ENCODE results near the gene DACT2.

Gene DACT2

DNA sequence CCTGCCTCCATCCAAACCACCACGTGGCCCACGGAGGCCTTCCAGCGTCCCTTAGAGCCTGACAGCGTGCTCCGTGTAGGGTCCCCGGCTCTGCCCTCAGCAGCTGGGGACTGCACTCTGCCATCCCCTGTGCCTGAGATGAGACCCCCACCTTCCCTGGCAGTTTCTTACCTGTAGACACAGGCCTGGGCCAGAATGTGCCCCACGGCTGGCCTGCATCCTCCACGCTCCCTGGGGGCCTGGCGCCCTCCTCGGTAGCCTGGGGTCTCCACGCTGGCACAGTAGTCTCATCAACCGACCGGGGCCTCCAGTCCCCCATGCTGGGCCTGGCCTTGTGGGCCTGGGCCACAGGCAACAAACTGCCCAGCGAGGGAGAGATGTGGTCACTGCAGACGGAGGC lies 9.6 kb downstream of the DACT2 start:
- DNase-seq = no peak
- in situ Hi-C loops (cut with HindIII; ENCODE audit: low pct_ligation_motif_present, low pct_unique_long_range_greater_than_20kb, low sequenced_read_pairs) = no loop called here

DNA sequence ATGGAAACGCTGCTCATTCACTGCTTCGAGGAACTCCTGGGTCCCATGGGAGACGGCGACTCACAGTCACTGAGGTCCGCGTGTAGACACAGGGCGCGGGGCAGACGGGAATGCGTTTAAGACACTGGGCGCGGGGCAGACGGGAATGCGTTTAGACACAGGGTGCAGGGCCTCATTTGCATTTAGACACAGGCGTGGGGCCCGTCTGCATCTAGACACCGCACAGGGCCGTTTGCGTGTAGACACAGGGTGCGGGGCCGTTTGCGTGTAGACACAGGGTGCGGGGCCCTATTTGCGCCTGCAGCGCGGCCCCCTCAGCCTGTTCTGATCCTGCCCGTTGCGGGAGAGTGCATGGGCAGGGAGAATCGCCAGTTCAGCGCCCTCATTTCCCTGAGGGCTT lies 10.4 kb downstream of the DACT2 start:
- in situ Hi-C loops (cut with HindIII; ENCODE audit: low pct_ligation_motif_present, low pct_unique_long_range_greater_than_20kb, low sequenced_read_pairs) = no loop called here
- DNase-seq = no peak

DNA sequence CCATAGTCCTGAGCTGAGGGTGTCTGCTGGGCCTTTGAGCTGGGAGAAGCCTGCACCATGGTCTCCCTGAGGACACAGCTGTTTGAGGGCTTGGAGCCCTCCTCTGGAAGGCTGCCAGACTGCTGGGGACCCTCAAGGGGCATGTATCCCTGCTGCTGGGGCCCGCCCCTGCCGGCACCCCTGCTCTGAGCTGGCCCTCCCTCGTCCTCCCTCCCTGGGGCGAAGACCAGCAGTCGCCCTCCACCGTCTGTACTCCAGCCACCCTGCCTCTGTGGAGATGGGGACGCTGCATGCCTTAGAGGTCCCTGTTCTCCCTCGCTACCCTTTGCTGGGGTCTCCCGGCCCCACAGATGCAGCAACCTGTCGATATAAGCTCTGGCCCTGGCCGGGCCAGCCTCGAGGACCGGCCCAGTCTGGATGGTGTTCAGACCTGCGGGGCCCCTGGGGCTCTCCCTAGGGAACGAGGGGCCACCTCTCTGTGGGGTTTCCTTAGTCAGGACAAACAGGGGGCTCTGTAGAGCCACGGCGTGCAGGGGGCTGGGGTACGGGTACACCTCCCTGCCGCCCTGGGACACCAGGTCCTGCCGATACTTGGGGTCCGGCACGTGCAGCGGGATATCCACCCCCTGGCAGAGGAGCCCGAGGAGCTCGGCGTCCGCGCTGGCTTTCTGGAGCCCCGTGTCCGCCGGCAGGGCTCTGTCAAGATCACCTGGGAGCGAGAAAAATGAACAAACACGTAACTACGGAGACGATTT lies 11.0 kb downstream of the DACT2 start:
- in situ Hi-C loops (cut with HindIII; ENCODE audit: low pct_ligation_motif_present, low pct_unique_long_range_greater_than_20kb, low sequenced_read_pairs) = no loop called here
- DNase-seq = no peak

DNA sequence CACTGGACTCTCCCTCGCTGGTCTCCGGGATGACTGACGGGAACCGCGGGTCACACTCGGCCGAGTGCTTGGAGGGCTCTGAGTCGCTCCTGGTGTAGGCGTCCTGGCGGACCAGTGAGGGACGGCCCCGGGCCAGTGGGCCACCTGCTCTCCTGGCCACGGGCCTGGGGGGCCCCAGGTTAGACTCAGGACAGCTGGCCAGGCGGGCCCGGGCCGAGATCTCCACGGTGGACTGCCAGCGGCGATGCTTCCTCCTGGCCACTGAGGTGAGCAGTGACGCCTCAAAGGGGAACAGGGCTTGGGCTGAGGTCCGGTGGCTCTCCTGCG lies 11.9 kb downstream of the DACT2 start:
- DNase-seq = no peak
- in situ Hi-C loops (cut with HindIII; ENCODE audit: low pct_ligation_motif_present, low pct_unique_long_range_greater_than_20kb, low sequenced_read_pairs) = no loop called here

DNA sequence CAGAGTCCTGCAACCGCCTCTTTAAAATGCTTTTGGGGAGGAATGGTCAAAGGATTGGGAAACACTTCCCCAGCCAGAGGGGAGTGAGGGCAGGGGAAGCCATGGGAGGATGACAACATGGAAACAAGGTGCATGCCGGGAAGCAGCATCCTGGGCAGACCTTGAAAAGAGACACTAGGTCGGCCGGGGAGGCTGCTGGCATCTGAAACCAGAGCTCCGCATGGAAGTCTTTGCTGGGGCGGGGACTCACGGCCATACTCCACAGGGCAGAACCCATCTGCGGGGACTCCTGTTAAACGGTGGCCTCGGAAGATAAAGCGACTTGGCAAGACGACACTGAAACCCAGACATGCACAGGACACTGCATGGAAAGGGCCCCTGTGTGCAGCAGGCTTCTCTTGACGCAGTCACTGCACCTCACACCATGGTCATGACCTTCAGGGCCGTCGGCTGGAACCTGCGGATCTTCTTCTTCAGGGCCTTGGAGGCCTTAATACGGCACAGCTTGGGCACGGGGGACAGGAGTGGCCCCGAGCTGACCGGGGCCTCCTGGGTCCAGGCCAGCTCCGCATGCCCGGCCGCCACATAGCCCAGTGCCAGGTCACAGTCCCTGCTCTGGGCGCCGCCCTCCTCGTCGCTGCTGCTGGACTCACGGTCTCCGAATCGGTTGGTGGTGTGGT lies 12.4 kb downstream of the DACT2 start:
- no peak for DNase-seq
- in situ Hi-C loops (cut with HindIII; ENCODE audit: low pct_ligation_motif_present, low pct_unique_long_range_greater_than_20kb, low sequenced_read_pairs) = no loop called here

DNA sequence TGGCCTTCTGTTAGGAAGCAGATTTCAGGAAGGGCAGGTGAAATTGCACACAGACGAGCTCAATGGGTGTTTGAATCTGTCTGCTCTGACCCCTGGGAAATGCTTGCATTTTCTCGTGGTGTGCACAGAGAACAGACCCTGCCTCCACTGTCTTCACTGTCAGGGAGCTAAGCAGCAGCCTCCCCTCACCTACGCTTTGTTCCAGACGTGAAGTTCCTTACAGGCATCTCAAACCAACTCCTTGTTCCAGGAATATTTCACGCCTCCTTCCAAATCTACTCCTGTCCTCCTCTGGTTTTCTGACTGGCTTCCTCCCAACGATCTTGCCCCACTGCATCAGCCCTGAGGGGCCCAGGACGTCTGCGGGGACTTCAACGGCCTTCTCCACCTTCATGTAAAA lies 13.7 kb downstream of the DACT2 start:
- in situ Hi-C loops (cut with HindIII; ENCODE audit: low pct_ligation_motif_present, low pct_unique_long_range_greater_than_20kb, low sequenced_read_pairs) = no loop called here
- DNase-seq = no peak

DNA sequence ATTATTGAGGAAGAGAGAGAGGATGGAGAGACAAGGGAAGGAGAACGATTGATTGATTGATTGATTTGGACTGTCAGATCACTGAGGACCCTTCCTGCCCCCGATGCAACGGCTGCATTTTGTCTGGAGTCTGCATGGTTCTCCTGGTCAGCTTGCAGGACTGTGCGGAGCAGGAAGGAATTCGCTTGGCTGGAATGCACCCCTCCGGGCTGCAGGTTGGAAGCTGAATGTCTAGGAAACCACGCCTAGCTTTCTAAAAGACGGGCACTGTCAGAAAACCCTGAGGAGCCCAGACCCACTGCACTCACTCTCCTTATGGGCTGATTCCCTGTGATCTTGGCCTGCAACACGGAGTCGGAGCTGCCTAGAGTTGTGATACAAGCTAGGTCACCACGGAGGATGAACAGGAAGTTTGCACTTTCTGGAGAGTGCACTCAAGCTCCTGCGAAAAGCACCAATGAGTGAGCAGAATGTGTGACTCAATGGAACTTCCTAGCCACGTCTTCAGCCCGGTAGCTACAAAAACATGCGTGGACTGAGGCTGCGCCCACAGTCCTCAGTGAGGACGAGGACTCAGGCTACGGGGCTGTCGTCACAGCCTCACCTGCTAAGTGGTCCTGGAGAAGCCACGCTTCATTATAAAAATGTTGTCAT lies 14.4 kb downstream of the DACT2 start:
- no peak for DNase-seq
- in situ Hi-C loops (cut with HindIII; ENCODE audit: low pct_ligation_motif_present, low pct_unique_long_range_greater_than_20kb, low sequenced_read_pairs) = no loop called here

DNA sequence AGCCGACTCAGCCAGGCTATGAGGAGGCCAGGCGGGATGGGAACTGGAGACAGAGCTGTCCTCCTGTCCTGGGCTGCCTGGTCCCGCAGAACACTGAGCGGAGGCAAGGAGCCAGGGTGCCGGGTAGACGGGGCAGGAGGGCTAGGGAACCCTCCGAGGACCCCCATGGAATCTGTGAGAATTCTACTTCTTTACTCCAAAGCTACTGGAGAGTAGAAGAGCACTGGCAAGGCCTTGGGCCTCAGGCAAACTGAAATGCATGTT lies 14.9 kb downstream of the DACT2 start:
- in situ Hi-C loops (cut with HindIII; ENCODE audit: low pct_ligation_motif_present, low pct_unique_long_range_greater_than_20kb, low sequenced_read_pairs) = no loop called here
- no peak for DNase-seq

DNA sequence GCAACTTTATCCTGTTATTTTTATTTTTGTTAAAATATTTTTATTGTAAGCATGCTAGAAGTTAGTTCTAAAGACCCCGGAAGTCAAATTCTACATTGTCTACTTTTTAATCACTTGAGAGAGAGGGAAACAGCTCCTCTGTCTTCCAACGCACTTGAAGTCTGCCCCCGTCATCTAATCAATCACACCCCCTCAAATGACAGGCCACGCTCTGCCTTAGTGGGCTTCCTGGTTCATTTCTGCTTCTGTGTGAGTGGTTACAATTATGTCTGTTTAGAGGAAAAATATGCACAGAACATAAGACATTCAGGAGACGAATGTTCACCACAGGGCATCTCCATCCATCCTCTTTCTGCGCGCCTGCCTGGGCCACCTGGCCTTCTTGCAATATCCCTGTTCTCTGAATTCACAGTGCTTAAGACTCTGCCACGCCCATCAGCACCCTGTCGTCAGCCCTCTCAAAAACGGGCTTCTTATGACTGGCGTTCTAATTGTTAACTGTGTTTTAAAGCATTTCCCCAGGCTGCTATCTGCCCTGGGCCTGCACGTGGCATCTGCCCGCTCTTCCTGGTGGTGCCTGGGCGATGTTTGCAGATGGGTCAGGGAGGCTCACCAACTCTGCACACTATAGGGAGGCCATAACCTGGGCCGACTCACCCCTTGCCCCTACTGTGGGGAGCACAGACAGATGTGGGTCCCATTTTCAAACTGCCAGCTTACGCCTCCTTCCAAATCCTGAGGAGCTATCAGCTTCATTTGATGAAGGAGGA lies 15.4 kb downstream of the DACT2 start:
- DNase-seq = no peak

DNA sequence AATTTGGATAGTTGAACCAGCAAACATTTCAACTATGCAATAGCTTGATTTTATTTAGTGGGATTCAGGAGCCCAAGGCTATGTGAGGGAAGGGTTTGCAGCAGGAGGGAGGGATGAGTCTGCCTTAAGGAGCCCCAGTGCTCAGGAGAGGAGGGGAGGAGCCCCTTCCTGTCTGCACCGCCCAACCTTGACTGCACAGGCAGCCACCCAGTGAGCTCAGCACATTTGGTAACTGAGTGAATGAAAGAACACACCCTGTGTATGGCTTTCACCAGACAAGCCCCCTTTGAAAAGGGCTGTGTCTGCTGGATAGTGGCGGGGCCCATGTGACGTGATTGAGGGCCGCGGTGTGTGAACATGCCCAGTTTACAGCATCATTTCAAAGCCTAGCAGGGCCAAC lies 17.0 kb downstream of the DACT2 start:
- in situ Hi-C loops (cut with HindIII; ENCODE audit: low pct_ligation_motif_present, low pct_unique_long_range_greater_than_20kb, low sequenced_read_pairs) = no loop called here
- peak; percentile 55 for DNase-seq

More for the DNA sequence above, 15.4 kb downstream of the DACT2 start:
- in situ Hi-C loops (cut with HindIII; ENCODE audit: low pct_ligation_motif_present, low pct_unique_long_range_greater_than_20kb, low sequenced_read_pairs) = no loop called here

DNA sequence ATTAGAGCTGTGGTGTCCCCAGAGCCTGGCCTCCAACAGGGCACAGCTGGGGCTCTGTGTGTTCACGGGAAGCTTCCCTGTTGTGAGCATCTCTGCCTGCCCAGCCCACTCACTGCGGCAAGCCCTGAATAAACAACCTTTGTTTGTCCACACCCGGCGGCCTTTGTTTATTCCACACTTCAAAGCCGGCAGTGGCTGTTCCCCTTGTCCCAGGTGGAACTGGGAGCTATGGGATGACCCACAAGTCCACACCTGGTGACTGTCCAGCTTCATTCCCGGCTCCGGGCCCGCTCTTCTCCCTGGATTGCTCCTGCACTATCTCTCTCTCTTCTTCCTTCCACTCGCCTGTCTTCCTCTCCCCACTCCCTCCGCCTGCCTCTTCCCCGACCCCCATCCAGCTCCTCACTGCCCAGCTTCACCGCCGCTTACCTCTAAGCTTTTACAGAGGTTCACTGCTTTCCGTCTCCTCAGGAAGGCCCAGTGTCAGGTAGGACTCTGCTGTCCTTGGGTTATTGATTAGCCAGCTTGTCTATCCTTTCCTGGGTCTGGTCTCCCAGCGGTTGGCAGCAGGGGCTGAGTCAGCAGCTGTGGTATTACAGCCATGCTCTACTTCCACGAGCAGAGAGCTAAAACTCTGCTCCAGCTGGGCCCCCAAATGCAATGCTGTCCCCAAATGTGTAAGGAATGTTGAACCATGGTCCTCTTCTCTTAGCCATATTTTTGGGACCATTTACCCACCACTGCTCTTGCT lies 17.8 kb downstream of the DACT2 start:
- peak; percentile 76 for DNase-seq
- in situ Hi-C loops (cut with HindIII; ENCODE audit: low pct_ligation_motif_present, low pct_unique_long_range_greater_than_20kb, low sequenced_read_pairs) = no loop called here

DNA sequence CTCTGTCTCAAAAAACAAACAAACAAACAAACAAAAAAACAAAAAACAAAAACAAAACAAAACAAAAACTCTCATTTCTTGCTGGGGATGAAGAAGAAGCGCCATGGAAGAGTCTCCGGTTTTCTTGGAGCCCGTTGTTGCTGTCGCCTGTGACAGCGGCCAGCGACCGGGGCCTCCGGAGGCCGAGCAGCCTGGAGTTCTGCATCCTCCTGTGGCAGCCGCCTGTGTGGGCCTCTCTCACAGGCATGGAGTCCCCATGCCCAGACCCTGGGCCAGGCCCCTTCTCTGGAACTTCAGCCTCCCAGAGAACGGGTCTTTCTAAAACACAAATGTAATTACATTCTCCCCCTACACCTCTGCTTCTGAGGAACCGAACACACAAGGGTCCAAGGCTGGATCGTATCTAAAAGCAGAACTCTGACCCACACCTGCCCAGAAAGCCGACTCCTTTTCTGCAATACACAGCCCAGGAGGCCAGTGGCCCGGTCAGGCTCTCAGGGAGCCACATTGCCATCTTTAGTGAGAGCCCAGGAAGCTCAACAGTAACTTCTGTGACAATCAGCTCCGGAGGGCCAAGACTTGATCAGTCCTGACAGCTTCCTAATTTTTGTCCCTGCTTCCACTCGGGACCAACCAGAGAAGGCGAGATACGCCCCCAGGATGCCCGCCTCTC lies 18.5 kb downstream of the DACT2 start:
- no peak for DNase-seq
- in situ Hi-C loops (cut with HindIII; ENCODE audit: low pct_ligation_motif_present, low pct_unique_long_range_greater_than_20kb, low sequenced_read_pairs) = no loop called here

DNA sequence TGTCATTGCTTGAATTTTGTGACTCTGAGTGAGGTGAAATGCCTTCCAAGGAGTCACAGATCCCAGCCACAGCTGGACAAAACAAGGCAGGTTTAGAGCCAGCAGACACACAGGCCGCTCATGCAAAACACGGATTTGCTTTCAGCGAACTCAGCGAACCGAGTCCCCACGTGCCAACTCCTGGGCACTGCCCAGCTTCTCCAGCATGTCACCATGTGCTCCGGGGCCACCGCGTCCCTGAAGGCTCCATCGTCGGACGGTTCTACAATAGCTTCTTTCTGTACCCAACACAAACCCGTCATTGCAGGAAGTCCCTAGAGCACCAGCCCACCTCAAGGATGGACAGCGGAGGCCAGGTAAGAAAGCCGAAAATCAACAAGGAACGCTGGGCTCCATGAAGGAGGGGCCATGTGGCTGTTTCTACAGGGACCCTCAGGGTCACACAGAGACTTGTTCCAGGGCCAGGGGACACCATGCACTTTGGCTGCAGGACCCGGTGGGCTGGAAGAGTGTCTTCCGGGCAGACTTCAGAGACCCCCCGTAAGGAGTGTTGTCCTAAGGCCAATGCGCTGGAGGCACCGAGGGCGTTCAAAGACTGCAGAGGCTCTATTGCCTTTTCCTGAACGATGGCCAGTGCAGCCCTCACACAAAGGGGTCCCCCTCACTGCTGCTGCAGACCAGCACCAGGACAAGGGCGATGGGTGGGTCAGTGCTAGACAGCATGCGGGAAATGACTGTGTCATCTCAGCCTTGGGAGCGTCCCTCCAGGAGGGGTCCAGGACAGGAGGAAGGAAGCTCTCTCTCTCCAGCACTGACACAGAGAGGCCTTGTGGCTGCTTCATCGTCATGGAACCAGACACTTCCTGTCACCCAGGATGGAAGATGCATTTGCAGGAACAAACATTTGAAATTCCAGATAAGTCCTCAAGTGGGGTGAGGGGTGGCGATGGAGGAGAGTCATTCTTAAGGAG lies 19.8 kb downstream of the DACT2 start:
- no peak for DNase-seq
- in situ Hi-C loops (cut with HindIII; ENCODE audit: low pct_ligation_motif_present, low pct_unique_long_range_greater_than_20kb, low sequenced_read_pairs) = no loop called here

DNA sequence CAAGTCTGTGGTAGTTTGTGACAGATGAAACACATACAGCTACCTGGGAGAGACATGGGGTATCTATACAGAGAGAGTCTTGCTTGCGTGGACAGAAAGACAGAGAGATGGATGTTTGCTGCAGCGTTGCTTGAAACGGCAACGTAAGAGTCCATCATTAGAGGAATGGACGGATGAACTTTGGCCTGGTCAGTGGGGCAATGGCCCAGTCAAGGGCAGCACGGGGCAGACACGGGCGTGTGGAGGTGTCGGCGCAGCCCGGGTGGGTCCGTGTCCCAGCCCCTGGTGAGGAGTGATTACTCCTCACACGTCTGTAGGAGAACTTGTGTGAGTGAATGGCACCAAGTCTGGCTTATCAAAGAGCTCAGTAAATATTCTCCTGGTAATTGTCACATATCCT lies 21.9 kb downstream of the DACT2 start:
- no peak for DNase-seq
- in situ Hi-C loops (cut with HindIII; ENCODE audit: low pct_ligation_motif_present, low pct_unique_long_range_greater_than_20kb, low sequenced_read_pairs) = no loop called here

DNA sequence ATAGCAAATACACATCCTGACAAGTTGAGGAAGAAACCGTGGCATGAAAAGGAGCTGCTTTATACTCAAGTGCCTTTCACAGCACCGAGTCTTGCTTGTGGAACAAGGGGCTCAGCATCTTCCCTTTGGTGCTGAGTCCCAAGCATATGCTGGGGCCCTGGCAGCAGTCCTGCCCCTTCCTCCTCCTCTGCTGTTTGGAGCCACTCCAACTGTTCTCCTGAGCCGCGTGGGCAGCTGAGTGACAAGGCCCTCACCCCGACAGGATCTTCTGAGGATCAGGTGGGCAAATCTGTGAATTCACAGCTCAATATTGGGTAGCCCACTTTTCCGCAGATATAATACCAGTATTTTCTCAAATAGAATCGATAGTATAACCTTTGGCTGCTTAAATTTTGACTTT lies 24.7 kb downstream of the DACT2 start:
- DNase-seq = no peak
- in situ Hi-C loops (cut with HindIII; ENCODE audit: low pct_ligation_motif_present, low pct_unique_long_range_greater_than_20kb, low sequenced_read_pairs) = no loop called here

DNA sequence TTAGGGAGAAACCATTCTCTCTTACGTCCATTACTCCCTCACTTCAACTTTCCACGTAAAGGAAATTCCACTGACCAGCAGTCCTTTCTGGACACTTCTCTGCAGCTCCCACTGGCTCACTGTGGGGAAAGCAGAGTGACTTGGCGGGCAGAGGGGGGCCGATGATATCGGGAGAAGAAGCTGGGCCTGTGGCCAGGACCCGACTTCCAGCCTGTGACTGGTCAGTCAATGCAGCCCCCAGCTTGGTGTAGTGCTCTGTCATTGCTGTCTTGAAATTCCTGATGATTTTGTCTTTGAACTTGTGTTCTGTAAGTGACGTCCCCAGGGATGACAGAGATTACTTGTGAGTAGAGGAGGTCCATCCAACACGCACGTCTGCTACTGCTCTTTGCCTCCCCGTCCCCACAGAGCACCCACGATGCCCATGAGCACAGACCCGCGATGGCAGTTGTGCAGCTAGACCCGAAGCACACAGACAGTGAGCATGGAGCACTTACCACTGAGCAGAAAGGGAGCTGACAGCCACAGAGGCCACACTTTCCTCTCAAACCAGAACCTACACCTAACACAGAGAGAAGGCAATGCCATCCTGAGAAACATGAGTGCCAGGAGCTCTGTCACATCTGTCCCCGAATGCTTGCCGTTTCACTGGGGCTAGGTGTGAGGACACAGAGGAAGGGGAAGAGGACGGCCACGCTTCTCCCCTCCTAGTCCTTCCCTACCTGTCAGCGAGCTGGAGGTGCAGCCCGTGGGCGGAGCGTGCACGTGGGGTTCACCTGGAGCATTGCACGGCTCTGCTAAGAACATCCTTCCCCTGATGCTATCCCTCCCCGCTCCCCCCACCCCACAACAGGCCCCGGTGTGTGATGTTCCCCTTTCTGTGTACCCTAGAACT lies 25.7 kb downstream of the DACT2 start:
- in situ Hi-C loops (cut with HindIII; ENCODE audit: low pct_ligation_motif_present, low pct_unique_long_range_greater_than_20kb, low sequenced_read_pairs) = no loop called here
- DNase-seq = no peak
